ENCODE data around the gene C5. TPM values are rescaled to one million over a fixed set of nuclear protein-coding genes. Genes with fewer than 3 reads are reported as not detected.

Gene C5
- total and polyA plus RNA-seq, 9 of the 15 experiments (the other 6 are each of a cell fraction or from before 2014, with no cell fraction given) = 0.08 to 0.91 (median 0.42) TPM

- Histone ChIP-seq H3K36me3 (ENCODE audit: control insufficient read depth, insufficient read depth, low read length) (no peaks in the 10 kb centered on the region), H3K9ac (ENCODE audit: insufficient read depth in 1 of 2, low read depth in 2 of 2, low read length in 2 of 2) (no peak overlapping the region), H3K4me1 (replicated peaks in 1 of 2; ENCODE audit: control insufficient read depth in 2 of 2, insufficient read depth in 2 of 2, low read length in 2 of 2) (no peaks in the 10 kb centered on the region; a peak in 1 of 5 replicates), H4K20me1 (replicated peaks; ENCODE audit: control insufficient read depth, insufficient read depth, low read length) (no peaks in the 10 kb centered on the region), H3K4me3 (no peak overlapping the region), H3K79me2 (ENCODE audit: control insufficient read depth, insufficient read depth, low read length) (no peaks in the 10 kb centered on the region), H3K9me3 (replicated peaks; ENCODE audit: control insufficient read depth, insufficient read depth, low read depth, low read length) (no peaks in the 10 kb centered on the region), H2AFZ (ENCODE audit: low read depth, low read length) (no peak overlapping the region), H3K27me3 (ENCODE audit: control insufficient read depth in 2 of 2, insufficient read depth in 2 of 2, low read length in 2 of 2) (no peaks in the 10 kb centered on the region), H3K27ac (ENCODE audit: extremely low read depth, low read depth, low read length) (no peak overlapping the region), H3K4me2 (ENCODE audit: insufficient read depth, low read length) (no peak overlapping the region), H3K9me1 (ENCODE audit: control insufficient read depth, insufficient read depth, low read length) (no peaks in the 10 kb centered on the region)
- no TSS peak for BruUV-seq (replicated peaks)
- POLR2A ChIA-PET = interaction anchor here (0.5 to 0.9 kb wide), 2 partner anchors 9 to 379 kb away, joined by 3 to 4 read pairs; no protein-coding TSS in a partner anchor
- 37% methylated on average over 2 of the region's 2 CpGs for WGBS (ENCODE audit: insufficient coverage, low coverage, missing lambda C conversion rate)
- TF ChIP-seq RAD21 (CRISPR knock-in tag; conservative IDR thresholded peaks at IDR 0.05 in 1 of 2, IDR thresholded peaks at IDR 0.05 in 1 of 2) (peak in 1 of 2 experiments; percentile 37; a peak in 2 of 4 replicates), ARHGAP35 (IDR thresholded peaks at IDR 0.05; ENCODE audit: partially characterized antibody) (no peak), CTCF (IDR thresholded peaks at IDR 0.05 in 2 of 3, conservative IDR thresholded peaks at IDR 0.05 in 1 of 3; ENCODE audit: insufficient read depth in 2 of 3, low read depth in 1 of 3, low read length in 3 of 3) (peak in 2 of 3 experiments; percentile 61 to 62; a peak in 5 of 6 replicates)
- in situ Hi-C loops (cut with MboI) = no loop called here
- intact Hi-C loops (cut with micrococcal nuclease) = loop anchor here (1.0 kb wide), 1 partner anchor 73 kb away; no protein-coding TSS in a partner anchor
- no peak for FAIRE-seq
- DNase-seq (ENCODE audit: extremely low read depth in 1 of 4, low spot score in 3 of 4) = peak; percentile 19 to 38 (median 28)
- ATAC-seq = peak; percentile 94
- CTCF ChIA-PET (ENCODE audit: low intra/inter-chr PET ratio) = interaction anchor here (0.6 kb wide), 1 partner anchor 18 kb away, joined by 3 read pairs; no protein-coding TSS in a partner anchor
These were observed 5.6 kb upstream of the C5 start for GRCh38 chr9:121055642-121056143.
